ENCODE results near the gene ZNF561. TPM values are rescaled to one million over a fixed set of nuclear protein-coding genes. Genes with fewer than 3 reads are reported as not detected.
A peak's percentile ranks its signal among the peaks of the same experiment; 100 is the strongest.
"Not testable (repeated sequence)": the region's sequence is repeated elsewhere in the genome, so short reads cannot be mapped to it uniquely, and the experiment has no call there.

The ZNF561 gene
- total RNA-seq, 2 donors from 2014 or later: 27.6 to 33.6 TPM

DNA sequence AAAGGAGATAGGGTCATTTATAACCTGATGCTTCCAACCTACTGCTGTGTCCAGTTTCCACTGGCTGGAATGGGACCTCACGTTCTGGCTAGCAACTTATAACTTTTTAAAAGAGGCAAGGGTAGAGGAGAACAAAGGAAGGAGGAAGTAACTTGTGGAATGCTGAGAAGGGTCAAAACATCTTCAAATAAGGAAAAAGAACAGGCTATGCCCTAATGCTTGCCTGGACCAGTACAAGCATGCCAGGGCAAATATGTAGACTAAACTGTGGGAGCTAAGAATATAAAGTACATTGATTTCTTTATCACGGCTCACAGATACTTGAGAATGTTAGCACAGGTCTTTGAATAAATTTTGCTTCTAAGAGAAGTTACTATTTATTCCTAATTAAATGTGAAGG is 1.5 kb upstream of the ZNF561 start:
- ATAC-seq (replicated peaks in 1 of 2): no peak
- no peaks in the 10 kb centered on the region for H3K27me3 Mint-ChIP-seq (ENCODE audit: low read depth)
- peaks cover 0 to 4% of the 10 kb centered on the region in 2 donors for H3K9me3 Mint-ChIP-seq
- DNase-seq: no peak
- no peak overlapping the region for H3K27ac Mint-ChIP-seq
- peak overlapping the region; percentile 4 to 46 for H3K4me3 Mint-ChIP-seq
- H3K36me3 Mint-ChIP-seq (ENCODE audit: insufficient read depth in 2 of 2): peaks cover 14 to 24% of the 10 kb centered on the region in 2 donors
- peaks cover 34% of the 10 kb centered on the region for H3K4me1 Mint-ChIP-seq (ENCODE audit: low read depth)

DNA sequence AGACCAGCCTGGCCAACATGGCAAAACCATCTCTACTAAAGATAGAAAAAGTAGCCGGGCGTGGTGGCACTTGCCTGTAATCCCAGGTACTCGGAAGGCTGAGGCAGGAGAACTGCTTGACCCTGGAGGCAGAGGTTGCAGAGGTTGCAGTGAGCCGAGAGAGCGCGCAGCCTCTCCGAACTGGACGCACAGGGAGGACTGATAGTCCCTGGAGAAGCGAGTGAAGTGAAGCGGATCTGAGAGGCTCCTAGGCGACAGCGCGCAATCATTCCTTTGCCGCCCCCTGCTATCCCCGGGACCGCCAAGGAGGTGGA is 233 bp downstream of the ZNF561 start:
- Mint-ChIP-seq H3K4me3 (peak overlapping the region; percentile 98), H3K4me1 (ENCODE audit: low read depth) (peaks cover 30% of the 10 kb centered on the region), H3K36me3 (ENCODE audit: insufficient read depth in 2 of 2) (peaks cover 21 to 35% of the 10 kb centered on the region in 2 donors), H3K9me3 (peaks cover 0 to 5% of the 10 kb centered on the region in 2 donors), H3K27ac (peak overlapping the region; percentile 98), H3K27me3 (ENCODE audit: low read depth) (no peaks in the 10 kb centered on the region)
- no peak for DNase-seq
- no peak for ATAC-seq (replicated peaks in 1 of 2)

DNA sequence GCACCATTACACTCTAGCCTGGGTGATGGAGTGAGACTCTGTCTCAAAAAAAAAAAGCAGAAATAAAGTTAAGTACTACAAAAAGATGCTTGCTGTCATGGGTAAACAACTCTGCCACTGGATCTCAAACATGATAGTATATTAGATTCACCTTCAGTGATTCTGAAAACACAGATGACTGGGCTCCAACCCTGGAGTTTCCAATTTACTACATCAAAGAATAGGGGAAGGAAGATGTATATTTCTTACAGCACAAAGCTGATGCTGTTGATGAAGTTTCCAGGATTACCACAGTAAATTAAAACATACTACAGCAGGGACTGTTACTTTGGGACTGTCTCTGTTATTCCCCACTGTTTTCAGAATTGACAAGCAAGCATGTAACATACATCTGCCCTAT is 5.2 kb downstream of the ZNF561 start:
- Mint-ChIP-seq H3K27ac (peak overlapping the region; percentile 44), H3K27me3 (ENCODE audit: low read depth) (no peaks in the 10 kb centered on the region), H3K4me3 (no peak overlapping the region), H3K9me3 (peaks cover 6 to 10% of the 10 kb centered on the region in 2 donors), H3K4me1 (ENCODE audit: low read depth) (peaks cover 9% of the 10 kb centered on the region), H3K36me3 (ENCODE audit: insufficient read depth in 2 of 2) (peaks cover 38 to 67% of the 10 kb centered on the region in 2 donors)
- DNase-seq: no peak
- ATAC-seq (replicated peaks in 1 of 2): peak; percentile 53 to 57

DNA sequence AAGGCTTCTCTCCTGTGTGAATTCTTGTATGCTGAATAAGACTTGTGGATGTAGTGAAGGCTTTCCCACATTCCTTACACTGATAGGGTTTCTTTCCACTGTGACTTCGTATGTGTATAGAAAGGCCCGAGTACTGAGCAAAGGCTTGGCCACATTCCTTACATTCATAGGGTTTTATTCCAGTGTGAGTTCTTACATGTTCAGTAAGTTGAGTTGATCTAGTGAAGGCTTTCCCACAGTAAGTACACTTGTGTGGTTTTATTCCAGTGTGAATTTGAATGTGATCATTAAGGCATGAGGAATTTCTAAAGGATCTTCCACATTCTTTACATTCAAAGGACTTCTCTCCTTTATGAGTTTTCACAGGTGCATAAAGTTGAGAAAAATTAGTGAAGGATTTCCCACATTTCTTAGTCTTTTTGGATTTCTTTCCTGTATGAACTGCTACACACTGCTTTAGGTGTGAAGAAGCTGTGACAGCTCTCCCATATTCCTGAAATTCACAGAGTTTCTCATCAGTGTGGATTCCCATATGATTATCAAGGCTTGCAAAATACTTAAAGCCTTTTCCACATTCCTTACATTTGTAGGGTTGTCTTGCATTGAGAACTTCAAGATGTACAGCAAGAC is 10.4 kb downstream of the ZNF561 start:
- Mint-ChIP-seq H3K4me1 (ENCODE audit: low read depth) (no peaks in the 10 kb centered on the region), H3K9me3 (peaks cover 14 to 27% of the 10 kb centered on the region in 2 donors), H3K27ac (no peak overlapping the region), H3K27me3 (ENCODE audit: low read depth) (no peaks in the 10 kb centered on the region), H3K36me3 (ENCODE audit: insufficient read depth in 2 of 2) (peaks cover 44 to 76% of the 10 kb centered on the region in 2 donors), H3K4me3 (no peak overlapping the region)
- no peak for DNase-seq
- no peak for ATAC-seq (replicated peaks in 1 of 2)

DNA sequence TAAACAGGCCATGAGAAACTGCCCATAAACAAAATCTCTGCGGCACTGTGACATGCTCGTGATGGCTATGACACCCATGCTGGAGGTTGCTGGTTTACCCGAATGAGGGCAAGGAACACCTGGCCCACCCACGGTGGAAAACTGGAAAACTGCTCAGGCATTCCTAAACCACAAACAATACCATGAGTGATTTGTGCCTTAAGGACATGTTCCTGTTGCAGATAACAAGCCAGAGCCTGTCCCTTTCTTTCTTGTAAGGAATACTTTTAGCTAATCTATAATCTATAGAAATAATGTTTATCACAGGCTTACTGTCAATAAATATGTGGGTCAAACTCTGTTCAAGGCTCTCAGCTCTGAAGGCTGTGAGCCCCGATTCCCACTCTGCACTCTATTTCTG is 12.1 kb downstream of the ZNF561 start:
- Mint-ChIP-seq H3K27me3 (ENCODE audit: low read depth) (no peaks in the 10 kb centered on the region), H3K4me1 (ENCODE audit: low read depth) (no peaks in the 10 kb centered on the region), H3K9me3 (peaks cover 12 to 27% of the 10 kb centered on the region in 2 donors), H3K36me3 (ENCODE audit: insufficient read depth in 2 of 2) (peaks cover 41 to 66% of the 10 kb centered on the region in 2 donors), H3K4me3 (no peak overlapping the region), H3K27ac (no peak overlapping the region)
- DNase-seq (no peak), ATAC-seq (replicated peaks in 1 of 2) (no peak)

DNA sequence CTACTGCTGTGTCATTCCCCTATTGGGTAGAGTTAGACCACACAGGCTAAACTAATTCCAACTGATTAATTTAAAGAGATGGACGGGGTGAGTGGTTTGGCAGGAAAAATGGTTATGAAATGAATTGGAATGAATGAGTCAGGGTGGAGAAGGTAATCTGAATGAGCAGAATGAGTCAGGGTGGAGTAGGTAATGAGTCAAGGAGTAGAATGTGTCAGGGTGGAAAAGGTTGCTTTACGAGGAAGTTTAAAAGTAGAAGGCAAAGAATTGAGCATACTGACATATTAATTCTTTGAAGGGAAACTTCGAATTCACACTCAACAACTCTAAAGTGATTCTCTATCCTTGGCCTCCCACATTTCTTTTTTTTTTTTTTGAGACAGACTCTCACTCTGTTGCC is 24.0 kb downstream of the ZNF561 start:
- Mint-ChIP-seq H3K27ac (peak overlapping the region; percentile 19), H3K36me3 (ENCODE audit: insufficient read depth in 2 of 2) (peaks cover 13 to 19% of the 10 kb centered on the region in 2 donors), H3K4me3 (no peak overlapping the region), H3K4me1 (ENCODE audit: low read depth) (peaks cover 7% of the 10 kb centered on the region), H3K9me3 (peaks cover 8 to 11% of the 10 kb centered on the region in 2 donors), H3K27me3 (ENCODE audit: low read depth) (peaks cover 7% of the 10 kb centered on the region)
- DNase-seq (peak; percentile 19 to 28), ATAC-seq (replicated peaks in 1 of 2) (peak; percentile 96 to 97)

DNA sequence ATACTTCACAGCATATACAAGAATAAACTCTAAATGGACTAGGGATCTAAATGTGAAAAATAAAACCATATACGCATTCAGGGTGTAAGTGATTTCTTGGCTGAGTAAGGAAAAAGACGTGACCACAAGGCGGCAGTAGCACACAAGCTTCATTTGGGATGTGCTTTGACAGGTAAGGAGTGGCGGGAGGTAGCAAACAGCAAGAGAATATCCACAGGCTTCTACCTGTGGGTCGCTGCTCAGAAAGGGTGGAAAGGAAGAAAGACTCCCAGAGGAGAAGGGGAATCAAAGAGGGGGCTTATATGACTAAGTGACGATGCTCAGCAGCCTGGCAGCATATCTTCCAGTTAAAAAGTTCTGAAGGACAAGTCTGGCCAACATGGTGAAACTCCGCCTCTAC is 34.3 kb downstream of the ZNF561 start:
- DNase-seq: peak; percentile 80 to 81
- H3K4me1 Mint-ChIP-seq (ENCODE audit: low read depth): peaks cover 25% of the 10 kb centered on the region
- peak; percentile 56 to 57 for ATAC-seq (replicated peaks in 1 of 2)
- H3K4me3 Mint-ChIP-seq: peak overlapping the region; percentile 30 to 50
- H3K9me3 Mint-ChIP-seq: peaks cover 2 to 4% of the 10 kb centered on the region in 2 donors
- no peak overlapping the region for H3K27ac Mint-ChIP-seq
- H3K36me3 Mint-ChIP-seq (ENCODE audit: insufficient read depth in 2 of 2): peaks cover 5 to 13% of the 10 kb centered on the region in 2 donors
- peaks cover 7% of the 10 kb centered on the region for H3K27me3 Mint-ChIP-seq (ENCODE audit: low read depth)

DNA sequence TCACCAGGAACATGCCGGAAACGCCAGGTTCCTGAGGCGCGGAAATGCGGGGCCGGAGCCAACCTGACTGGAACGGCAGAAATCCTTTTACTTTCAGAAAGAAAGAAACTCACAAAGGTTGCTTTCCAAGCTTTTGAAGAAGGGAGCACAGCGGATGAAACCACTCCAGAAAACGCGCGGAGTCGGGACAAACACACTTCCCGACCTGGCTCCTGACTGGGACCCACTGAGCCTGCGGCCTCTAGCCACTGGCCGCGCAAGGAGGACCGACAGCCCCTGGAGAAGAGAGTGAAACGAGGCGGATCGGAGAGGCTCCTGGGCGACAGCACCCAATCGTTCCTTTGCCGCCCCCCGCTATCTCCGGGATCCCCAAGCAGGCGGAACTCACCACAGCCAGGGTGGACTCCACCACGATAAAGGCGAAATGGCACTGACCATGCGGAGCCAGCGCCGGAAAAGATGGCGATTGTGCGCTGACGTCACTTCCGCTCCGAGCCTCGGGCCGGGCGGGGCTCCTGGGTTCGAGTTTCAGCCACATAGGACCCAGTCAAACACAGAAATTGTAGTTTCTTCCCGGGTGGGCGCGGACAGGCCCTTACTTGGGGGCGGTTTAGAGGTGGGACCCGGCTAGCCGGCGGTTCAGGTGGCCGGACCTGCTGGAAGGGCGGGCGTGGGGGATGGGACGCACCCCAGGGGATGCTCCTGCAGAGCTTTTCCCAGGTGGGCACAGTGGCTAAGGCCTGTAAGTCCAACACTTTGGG is 36.8 kb downstream of the ZNF561 start, which contains the start of gene ZNF121:
Gene ZNF121 (minus strand): TSS at position 432 of the 761 bp plus-strand sequence. CDS start 16,407 bp downstream, outside the sequence.
- H3K4me1 Mint-ChIP-seq (ENCODE audit: low read depth): peaks cover 49% of the 10 kb centered on the region
- H3K4me3 Mint-ChIP-seq: peak within 1 kb of the TSS; percentile 91 to 96
- peaks cover 7% of the 10 kb centered on the region for H3K27me3 Mint-ChIP-seq (ENCODE audit: low read depth)
- DNase-seq (peak; percentile 87 to 89), ATAC-seq (replicated peaks in 1 of 2) (peak; percentile 82 to 90)
- peak within 1 kb of the TSS; percentile 95 for H3K27ac Mint-ChIP-seq
- peaks cover 2 to 8% of the 10 kb centered on the region in 2 donors for H3K9me3 Mint-ChIP-seq
- H3K36me3 Mint-ChIP-seq (ENCODE audit: insufficient read depth in 2 of 2): peaks cover 16 to 36% of the 10 kb centered on the region in 2 donors

DNA sequence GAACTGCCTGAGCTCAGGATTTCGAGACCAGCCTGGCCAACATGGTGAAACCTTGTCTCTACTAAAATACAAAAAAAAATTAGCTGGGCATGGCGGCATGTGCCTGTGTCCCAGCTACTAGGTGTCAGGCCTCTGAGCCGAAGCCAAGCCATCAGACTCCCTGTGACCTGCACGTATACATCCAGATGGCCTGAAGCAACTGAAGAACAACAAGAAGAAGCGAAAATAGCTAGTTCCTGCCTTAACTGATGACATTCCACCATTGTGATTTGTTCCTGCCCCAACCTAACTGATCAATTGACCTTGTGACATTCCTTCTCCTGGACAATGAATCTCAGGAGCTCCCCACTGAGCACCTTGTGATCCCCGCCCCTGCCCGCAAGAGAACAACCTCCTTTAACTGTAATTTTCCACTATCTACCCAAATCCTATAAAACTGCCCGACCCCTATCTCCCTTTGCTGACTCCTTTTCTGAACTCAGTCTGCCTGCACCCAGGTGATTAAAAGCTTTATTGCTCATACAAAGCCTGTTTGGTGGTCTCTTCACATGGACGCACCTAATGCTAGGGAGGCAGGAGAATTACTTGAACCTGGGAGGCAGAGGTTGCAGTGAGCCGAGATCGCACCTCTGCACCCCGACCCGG is 38.8 kb downstream of the ZNF561 start:
- not testable (repeated sequence) for ATAC-seq (replicated peaks in 1 of 2); H3K27me3 Mint-ChIP-seq (ENCODE audit: low read depth); DNase-seq
- Mint-ChIP-seq H3K9me3 (peaks cover 4 to 16% of the 10 kb centered on the region in 2 donors), H3K4me3 (peak overlapping the region; percentile 86 to 91), H3K36me3 (ENCODE audit: insufficient read depth in 2 of 2) (peaks cover 27 to 52% of the 10 kb centered on the region in 2 donors), H3K27ac (peak overlapping the region; percentile 6), H3K4me1 (ENCODE audit: low read depth) (peaks cover 49% of the 10 kb centered on the region)

DNA sequence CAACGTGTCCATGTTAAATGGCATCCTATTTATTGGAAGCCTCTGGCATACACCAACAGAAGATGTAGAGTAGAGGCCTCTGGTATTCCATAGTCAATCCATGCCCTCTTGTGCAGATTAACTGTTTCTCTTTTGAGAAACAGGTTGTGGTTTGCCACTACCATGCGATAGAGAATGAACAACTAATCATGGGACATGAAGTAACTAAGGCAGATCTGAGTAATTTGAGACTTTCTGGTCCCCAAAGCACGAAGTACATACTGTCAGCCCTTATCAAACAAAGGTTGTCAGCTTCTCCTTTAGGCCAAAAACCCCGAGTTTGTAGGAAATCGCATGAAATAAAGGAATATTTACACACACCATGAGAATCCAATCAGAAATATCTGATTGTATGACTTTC is 40.3 kb downstream of the ZNF561 start:
- Mint-ChIP-seq H3K27ac (peak overlapping the region; percentile 58), H3K27me3 (ENCODE audit: low read depth) (no peaks in the 10 kb centered on the region), H3K4me1 (ENCODE audit: low read depth) (peaks cover 51% of the 10 kb centered on the region), H3K36me3 (ENCODE audit: insufficient read depth in 2 of 2) (peaks cover 36 to 67% of the 10 kb centered on the region in 2 donors), H3K4me3 (peak overlapping the region; percentile 40 to 62), H3K9me3 (peaks cover 11 to 22% of the 10 kb centered on the region in 2 donors)
- no peak for DNase-seq
- peak; percentile 38 to 58 for ATAC-seq (replicated peaks in 1 of 2)

DNA sequence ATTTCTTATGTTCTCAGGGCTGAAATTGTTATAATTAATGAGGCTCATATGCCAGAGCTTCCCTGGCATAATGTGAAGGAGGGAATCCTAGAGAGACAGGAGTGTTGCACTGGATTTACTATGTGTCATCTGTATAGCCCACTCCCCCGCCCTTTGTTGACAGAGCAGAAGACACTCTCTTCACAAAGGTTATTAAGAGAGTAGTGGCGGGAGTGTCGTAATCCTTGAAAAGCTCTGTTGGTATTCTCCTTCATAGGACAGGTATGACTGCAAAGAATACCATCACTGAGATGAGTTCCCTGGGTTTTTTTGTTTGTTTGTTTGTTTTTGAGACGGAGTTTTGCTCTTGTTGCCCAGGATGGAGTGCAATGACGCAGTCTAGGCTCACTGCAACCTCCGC is 50.8 kb downstream of the ZNF561 start:
- H3K4me3 Mint-ChIP-seq: no peak overlapping the region
- DNase-seq: no peak
- peaks cover 4% of the 10 kb centered on the region for H3K4me1 Mint-ChIP-seq (ENCODE audit: low read depth)
- no peak for ATAC-seq (replicated peaks in 1 of 2)
- peaks cover 17 to 39% of the 10 kb centered on the region in 2 donors for H3K9me3 Mint-ChIP-seq
- peaks cover 57 to 88% of the 10 kb centered on the region in 2 donors for H3K36me3 Mint-ChIP-seq (ENCODE audit: insufficient read depth in 2 of 2)
- H3K27ac Mint-ChIP-seq: no peak overlapping the region
- no peaks in the 10 kb centered on the region for H3K27me3 Mint-ChIP-seq (ENCODE audit: low read depth)

DNA sequence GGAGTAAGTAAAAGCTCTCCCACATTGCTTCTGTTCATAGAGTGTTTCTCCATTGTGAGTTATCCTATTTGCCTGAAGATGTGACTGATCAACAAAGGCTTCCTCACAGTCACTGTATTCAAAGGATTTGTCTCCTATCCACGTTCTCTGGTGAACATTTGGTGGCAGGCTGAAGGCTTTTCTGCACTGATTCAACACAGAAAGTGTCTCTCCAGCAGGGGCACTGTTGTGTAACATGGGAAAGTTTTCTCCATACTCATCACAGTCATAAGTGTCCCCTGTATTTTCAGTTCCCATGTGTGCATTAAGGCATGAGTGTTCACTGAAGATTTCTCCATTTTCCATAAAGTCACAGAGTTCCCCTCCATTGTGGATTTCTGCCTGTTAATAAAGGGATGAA is 54.3 kb downstream of the ZNF561 start:
- Mint-ChIP-seq H3K4me3 (no peak overlapping the region), H3K4me1 (ENCODE audit: low read depth) (no peaks in the 10 kb centered on the region), H3K9me3 (peaks cover 27 to 28% of the 10 kb centered on the region in 2 donors), H3K27ac (peak overlapping the region; percentile 68), H3K27me3 (ENCODE audit: low read depth) (no peaks in the 10 kb centered on the region), H3K36me3 (ENCODE audit: insufficient read depth in 2 of 2) (peaks cover 59 to 90% of the 10 kb centered on the region in 2 donors)
- no peak for ATAC-seq (replicated peaks in 1 of 2)
- no peak for DNase-seq

Measured in activated T-cell treated with anti-CD3 and anti-CD28 coated beads, Interleukin-2, amount 50 U/mL, for 72 hours (primary cell).